OCI-LY7 (cell line): ENCODE measurements around the gene ANO9. TPM values are rescaled to one million over a fixed set of nuclear protein-coding genes. Genes with fewer than 3 reads are reported as not detected.

Source experiments
- BruUV-seq: library from RNA; stranded (reverse); fragments of 400-500 nt; replicated peaks from 2 replicates; lab custom pipeline; 2021; lab: Mats Ljungman, UMichigan
- CTCF ChIA-PET: fragments of 300-600 bp; sonication (Branson Sonifier 250); formaldehyde crosslinking; loops from one replicate; lab custom pipeline; 2022; ENCODE audit warnings: antibody characterized with exemption; ENCODE audit not compliant: unreplicated experiment; lab: Charles Lee
- POLR2A ChIA-PET: fragments of 300-600 bp; sonication (Branson Sonifier 250); formaldehyde crosslinking; loops from one replicate; lab custom pipeline; 2022; ENCODE audit warnings: antibody characterized with exemption; lab: Charles Lee
- DNase-seq: peaks from one replicate; pipeline ENCODE4 v3.0.0-alpha.2; 2015; ENCODE audit warnings: low spot score
- H2AFZ ChIP-seq: fragments of 200-600 bp; sonication (generic), shearing (Covaris generic); 2 replicates; pipeline ENCODE4 v1.6.1; 2014; ENCODE audit warnings: mild to moderate bottlenecking, antibody characterized with exemption, low read length, moderate library complexity
- H3K27ac ChIP-seq: fragments of 200-600 bp; sonication (generic); 2 replicates; pipeline ENCODE4 v1.5.1; 2014; ENCODE audit warnings: mixed run types, low read depth, mild to moderate bottlenecking, moderate library complexity, low read length, inconsistent platforms; ENCODE audit not compliant: poor library complexity, severe bottlenecking
- H3K36me3 ChIP-seq: fragments of 200-600 bp; sonication (generic); 2 replicates; pipeline ENCODE4 v1.6.1; 2014; ENCODE audit warnings: mild to moderate bottlenecking, antibody characterized with exemption, low read length, moderate library complexity, mixed read lengths; ENCODE audit not compliant: insufficient read depth
- H3K4me1 ChIP-seq: fragments of 200-600 bp; sonication (generic); 2 replicates; pipeline ENCODE4 v1.5.1; 2014; ENCODE audit warnings: mild to moderate bottlenecking, low read length; ENCODE audit not compliant: insufficient read depth, poor library complexity, severe bottlenecking
- H3K4me2 ChIP-seq: fragments of 200-600 bp; sonication (generic); 2 replicates; pipeline ENCODE4 v1.6.1; 2014; ENCODE audit warnings: mild to moderate bottlenecking, low read length
- H3K4me3 ChIP-seq: fragments of 200-600 bp; sonication (generic); 2 replicates; pipeline ENCODE4 v1.5.1; 2014; ENCODE audit warnings: mild to moderate bottlenecking, low read depth, low read length; ENCODE audit not compliant: poor library complexity, severe bottlenecking
- H3K79me2 ChIP-seq: fragments of 200-600 bp; sonication (generic); 2 replicates; pipeline ENCODE4 v1.6.1; 2016; ENCODE audit warnings: low read depth, mild to moderate bottlenecking, low read length, moderate library complexity, mixed read lengths; ENCODE audit not compliant: insufficient read depth
- H3K9me2 ChIP-seq: fragments of 200-600 bp; sonication (generic); 2 replicates; pipeline ENCODE4 v1.6.1; 2016; ENCODE audit warnings: mild to moderate bottlenecking, low read length, mixed read lengths; ENCODE audit not compliant: insufficient read depth
- H3K9me3 ChIP-seq: fragments of 200-600 bp; sonication (generic); 2 replicates; pipeline ENCODE4 v1.6.1; 2014; ENCODE audit warnings: mild to moderate bottlenecking, mixed run types, low read length, mixed read lengths
- H4K20me1 ChIP-seq: fragments of 200-600 bp; sonication (generic); 2 replicates; pipeline ENCODE4 v1.6.1; 2014; ENCODE audit warnings: mild to moderate bottlenecking, antibody characterized with exemption, low read length, moderate library complexity, mixed read lengths; ENCODE audit not compliant: insufficient read depth
- EZH2phosphoT487 ChIP-seq: fragments of 200-600 bp; sonication (generic); IDR thresholded peaks from 2 replicates; pipeline ENCODE4 v1.6.1; 2018; ENCODE audit warnings: low read depth, borderline replicate concordance, mild to moderate bottlenecking, mixed run types, antibody characterized with exemption, low read length, moderate library complexity, mixed read lengths
- intact Hi-C: fragments of 100-400 bp; cut with micrococcal nuclease; formaldehyde crosslinking; loops from one replicate; pipeline ENCODE4 v1.10.0; 2022; ENCODE audit not compliant: unreplicated experiment
- total RNA-seq, 2 experiments: library from RNA; depleted of rRNA in 1 of 2; stranded (reverse); fragments of >200 nt in 1 of 2; shearing (Covaris generic) in 1 of 2; gene quantifications; 2 replicates each; pipeline ENCODE4 v1.2.3, GENCODE V29; 2014 to 2022
- TF ChIP-seq, protein P1 (sequence below): fragments of 200-600 bp; sonication (generic); conservative IDR thresholded peaks from 2 replicates; pipeline ENCODE4 v1.5.1; 2014; ENCODE audit warnings: mild to moderate bottlenecking, antibody characterized with exemption, low read length, moderate library complexity, mixed read lengths

ANO9 gene
- total RNA-seq, 2 experiments from 2014 or later = 25.7 to 27.6 TPM

DNA sequence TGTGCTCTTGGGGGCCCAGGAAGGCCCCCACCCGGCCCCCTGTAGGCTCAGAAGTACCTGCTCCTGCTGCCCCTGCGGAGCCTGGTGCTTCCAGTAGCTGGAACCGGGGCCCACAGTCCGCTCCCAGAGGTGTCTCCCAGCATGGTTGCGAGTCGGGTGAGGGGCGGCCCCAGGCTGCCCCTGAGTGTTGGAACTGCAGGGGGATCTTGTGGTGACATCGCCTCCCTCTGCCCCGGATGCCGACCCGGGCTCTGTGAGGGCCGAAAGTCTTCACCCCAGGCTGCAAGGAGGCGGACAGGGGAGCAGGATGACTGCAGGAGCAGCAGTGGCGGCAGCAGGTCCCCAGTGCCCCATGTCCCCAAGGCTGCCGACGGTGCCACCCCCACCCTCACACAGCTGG, 57.3 kb downstream of the ANO9 start:
- Histone ChIP-seq H3K27ac (no peak overlapping the region), H3K79me2 (no peaks in the 10 kb centered on the region), H3K36me3 (no peaks in the 10 kb centered on the region), H2AFZ (no peak overlapping the region), H4K20me1 (no peaks in the 10 kb centered on the region), H3K4me3 (no peak overlapping the region), H3K4me1 (no peaks in the 10 kb centered on the region), H3K9me3 (no peaks in the 10 kb centered on the region), H3K4me2 (no peak overlapping the region), H3K9me2 (no peaks in the 10 kb centered on the region)
- intact Hi-C loops = no loop called here
- BruUV-seq = no TSS peak
- CTCF ChIA-PET = no interaction called here
- no peak for DNase-seq
- no peak for TF ChIP-seq EZH2phosphoT487
- TF ChIP-seq, protein P1, sequence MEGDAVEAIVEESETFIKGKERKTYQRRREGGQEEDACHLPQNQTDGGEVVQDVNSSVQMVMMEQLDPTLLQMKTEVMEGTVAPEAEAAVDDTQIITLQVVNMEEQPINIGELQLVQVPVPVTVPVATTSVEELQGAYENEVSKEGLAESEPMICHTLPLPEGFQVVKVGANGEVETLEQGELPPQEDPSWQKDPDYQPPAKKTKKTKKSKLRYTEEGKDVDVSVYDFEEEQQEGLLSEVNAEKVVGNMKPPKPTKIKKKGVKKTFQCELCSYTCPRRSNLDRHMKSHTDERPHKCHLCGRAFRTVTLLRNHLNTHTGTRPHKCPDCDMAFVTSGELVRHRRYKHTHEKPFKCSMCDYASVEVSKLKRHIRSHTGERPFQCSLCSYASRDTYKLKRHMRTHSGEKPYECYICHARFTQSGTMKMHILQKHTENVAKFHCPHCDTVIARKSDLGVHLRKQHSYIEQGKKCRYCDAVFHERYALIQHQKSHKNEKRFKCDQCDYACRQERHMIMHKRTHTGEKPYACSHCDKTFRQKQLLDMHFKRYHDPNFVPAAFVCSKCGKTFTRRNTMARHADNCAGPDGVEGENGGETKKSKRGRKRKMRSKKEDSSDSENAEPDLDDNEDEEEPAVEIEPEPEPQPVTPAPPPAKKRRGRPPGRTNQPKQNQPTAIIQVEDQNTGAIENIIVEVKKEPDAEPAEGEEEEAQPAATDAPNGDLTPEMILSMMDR = no peak
- POLR2A ChIA-PET = no interaction called here

DNA sequence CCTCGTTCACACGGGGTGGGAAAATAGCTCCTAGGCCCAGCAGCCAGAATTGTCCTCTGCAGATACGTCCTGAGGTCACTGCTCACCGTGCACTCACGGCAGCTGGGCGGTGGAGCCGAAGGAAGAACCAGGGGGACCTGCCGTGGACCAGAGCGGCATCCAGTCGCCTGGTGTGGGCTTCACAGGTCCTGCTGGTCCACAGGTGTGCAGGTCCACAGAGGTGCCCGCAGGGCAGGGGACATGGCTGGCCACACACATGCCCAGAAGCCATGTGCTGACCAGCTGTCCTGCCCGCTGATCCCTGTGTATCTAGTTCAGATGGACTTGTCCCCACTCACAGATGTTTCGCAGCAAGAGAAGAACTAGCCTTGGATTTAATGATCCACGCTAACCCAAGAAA, 58.4 kb downstream of the ANO9 start:
- no TSS peak for BruUV-seq
- H2AFZ ChIP-seq = no peak overlapping the region
- no peak overlapping the region for H3K4me2 ChIP-seq
- intact Hi-C loops = no loop called here
- H3K36me3 ChIP-seq = no peaks in the 10 kb centered on the region
- no peaks in the 10 kb centered on the region for H4K20me1 ChIP-seq
- H3K27ac ChIP-seq = no peak overlapping the region
- ChIA-PET CTCF (no interaction called here), POLR2A (no interaction called here)
- no peak for DNase-seq
- H3K4me1 ChIP-seq = no peaks in the 10 kb centered on the region
- no peaks in the 10 kb centered on the region for H3K79me2 ChIP-seq
- TF ChIP-seq EZH2phosphoT487 = no peak
- TF ChIP-seq, protein P1 = no peak
- H3K9me3 ChIP-seq = no peaks in the 10 kb centered on the region
- no peak overlapping the region for H3K4me3 ChIP-seq
- H3K9me2 ChIP-seq = no peaks in the 10 kb centered on the region

DNA sequence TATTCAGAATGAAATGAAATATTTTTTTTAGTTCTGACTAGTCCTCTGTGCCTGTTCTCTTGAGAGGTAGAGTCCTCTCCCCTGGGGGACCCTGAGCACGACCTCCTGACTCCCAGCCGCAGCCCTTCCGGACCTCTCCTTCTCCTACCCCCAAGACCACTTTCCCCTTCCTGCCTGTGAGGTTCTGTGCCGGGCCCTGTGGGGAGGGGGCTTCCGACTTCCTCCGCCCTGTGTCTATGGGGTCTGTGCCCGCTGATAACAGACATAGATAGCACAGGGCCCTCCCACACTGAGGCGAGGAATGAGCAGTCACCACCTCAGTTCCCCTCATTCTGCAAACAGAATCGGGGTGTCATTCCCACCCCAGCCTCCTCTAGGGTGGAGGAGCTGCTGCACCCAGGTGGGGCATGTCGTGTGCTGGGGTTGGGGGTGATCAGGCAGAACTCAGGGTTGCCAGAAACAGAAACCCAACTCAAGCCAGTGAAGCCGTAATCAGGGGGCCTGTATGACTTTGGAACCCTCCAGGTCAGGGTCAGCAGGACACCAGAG, 59.7 kb downstream of the ANO9 start:
- Histone ChIP-seq H3K9me3 (no peaks in the 10 kb centered on the region), H3K27ac (no peak overlapping the region), H3K4me2 (no peak overlapping the region), H3K79me2 (no peaks in the 10 kb centered on the region), H4K20me1 (no peaks in the 10 kb centered on the region), H3K36me3 (no peaks in the 10 kb centered on the region), H3K4me1 (no peaks in the 10 kb centered on the region), H2AFZ (no peak overlapping the region), H3K9me2 (no peaks in the 10 kb centered on the region), H3K4me3 (no peak overlapping the region)
- CTCF ChIA-PET = interaction anchor here (1.1 kb wide), 1 partner anchor 25 kb away, joined by 3 read pairs; no protein-coding TSS in a partner anchor
- TF ChIP-seq, protein P1 = no peak
- no peak for TF ChIP-seq EZH2phosphoT487
- POLR2A ChIA-PET = no interaction called here
- BruUV-seq = no TSS peak
- intact Hi-C loops = no loop called here
- DNase-seq = no peak
